HepG2 (cell line): ENCODE measurements around the gene RLN3. TPM values are rescaled to one million over a fixed set of nuclear protein-coding genes. Genes with fewer than 3 reads are reported as not detected.

Source experiments
- AGO2 ChIP-seq: fragments of 200-400 bp; formaldehyde crosslinking; optimal IDR thresholded peaks from 2 replicates; pipeline ENCODE3; 2017; ENCODE audit warnings: mild to moderate bottlenecking, low read depth, low read length, moderate library complexity
- AKAP8 ChIP-seq: sonication (generic); formaldehyde crosslinking; IDR thresholded peaks from 2 replicates; pipeline ENCODE4 v1.5.1; 2020; ENCODE audit warnings: mild to moderate bottlenecking, missing genetic modification reagents
- EEA1 ChIP-seq: sonication (generic); formaldehyde crosslinking; IDR thresholded peaks from 2 replicates; pipeline ENCODE4 v1.5.1; 2020; ENCODE audit warnings: mild to moderate bottlenecking, missing genetic modification reagents, borderline replicate concordance
- GABPB1 ChIP-seq: IDR thresholded peaks from 2 replicates; pipeline ENCODE4 v1.6.1; 2016; ENCODE audit warnings: mild to moderate bottlenecking, missing genetic modification reagents, moderate library complexity, missing compliant biosample characterization
- IKZF4 ChIP-seq: sonication (generic); formaldehyde crosslinking; IDR thresholded peaks from 2 replicates; pipeline ENCODE4 v1.5.1; 2020; ENCODE audit warnings: borderline replicate concordance, mild to moderate bottlenecking, low read depth, missing genetic modification reagents; ENCODE audit errors: not compliant biosample characterization
- NCOA1 ChIP-seq: sonication (generic); formaldehyde crosslinking; IDR thresholded peaks from 2 replicates; pipeline ENCODE4 v1.9.0; 2021; ENCODE audit warnings: missing genetic modification reagents
- PAWR ChIP-seq: sonication (generic); formaldehyde crosslinking; IDR thresholded peaks from 2 replicates; pipeline ENCODE4 v1.4.0; 2020; ENCODE audit warnings: missing genetic modification reagents, mild to moderate bottlenecking, borderline replicate concordance
- PHF21A ChIP-seq: sonication (generic); formaldehyde crosslinking; IDR thresholded peaks from 2 replicates; pipeline ENCODE4 v1.5.0; 2020; ENCODE audit warnings: mild to moderate bottlenecking, missing genetic modification reagents
- PHF8 ChIP-seq: sonication (generic); formaldehyde crosslinking; IDR thresholded peaks from 2 replicates; pipeline ENCODE4 v1.5.0; 2020; ENCODE audit warnings: missing genetic modification reagents
- POGK ChIP-seq: sonication (generic); formaldehyde crosslinking; conservative IDR thresholded peaks from 2 replicates; pipeline ENCODE4 v1.8.0; 2022; ENCODE audit warnings: mild to moderate bottlenecking, moderate library complexity, missing genetic modification reagents
- RFXAP ChIP-seq: sonication (generic); formaldehyde crosslinking; IDR thresholded peaks from 2 replicates; pipeline ENCODE4 v1.4.0; 2020; ENCODE audit warnings: missing genetic modification reagents, borderline replicate concordance
- SP2 ChIP-seq: sonication (generic); formaldehyde crosslinking; IDR thresholded peaks from 2 replicates; pipeline ENCODE4 v1.5.1; 2020; ENCODE audit warnings: mild to moderate bottlenecking, missing genetic modification reagents
- SYNCRIP ChIP-seq: fragments of 200-400 bp; formaldehyde crosslinking; IDR thresholded peaks from 2 replicates; pipeline ENCODE4 v1.6.1; 2018; ENCODE audit warnings: mild to moderate bottlenecking, low read depth, low read length; ENCODE audit not compliant: insufficient read depth
- THAP11 ChIP-seq: IDR thresholded peaks from 2 replicates; pipeline ENCODE4 v1.6.1; 2016; ENCODE audit warnings: missing biosample characterization, missing genetic modification reagents
- ZBTB14 ChIP-seq: sonication (generic); formaldehyde crosslinking; IDR thresholded peaks from 2 replicates; pipeline ENCODE4 v1.4.0; 2020; ENCODE audit warnings: missing genetic modification reagents
- ZNF33B ChIP-seq: sonication (generic); formaldehyde crosslinking; IDR thresholded peaks from 2 replicates; pipeline ENCODE4 v1.5.1; 2020; ENCODE audit warnings: mild to moderate bottlenecking, missing genetic modification reagents
- ZNF414 ChIP-seq: sonication (generic); formaldehyde crosslinking; IDR thresholded peaks from 2 replicates; pipeline ENCODE4 v1.5.0; 2020; ENCODE audit warnings: missing genetic modification reagents
- polyA plus RNA-seq, 8 experiments: library from polyadenylated mRNA; depleted of rRNA in 3 of 8; stranded (reverse) in 7 of 8; unstranded in 1 of 8; fragments of >200 nt; fragmentation: Illumina TruSeq in 4 of 8; extraction: Trizol in 4 of 8; gene quantifications; 2 replicates each; pipeline versions ENCODE4 v1.2.1 to v1.2.3, GENCODE V29; 2011 to 2016; ENCODE audit warnings: low read depth in 4 of 8, missing spikeins in 1 of 8, mixed read lengths in 1 of 8; ENCODE audit not compliant: insufficient read depth in 1 of 8
- total RNA-seq, 5 experiments: library from RNA; depleted of rRNA; stranded (reverse); fragments of >200 nt; fragmentation: Illumina TruSeq; extraction: Trizol; gene quantifications; 2 replicates each; pipeline ENCODE4 v1.2.3, GENCODE V29; 2016; ENCODE audit warnings: low read depth in 1 of 5
- TF ChIP-seq, protein P1 (sequence below): sonication (generic); formaldehyde crosslinking; IDR thresholded peaks from 2 replicates; pipeline ENCODE4 v1.4.0; 2020; ENCODE audit warnings: mild to moderate bottlenecking, missing genetic modification reagents
- TF ChIP-seq, protein P2 (sequence below): sonication (generic); formaldehyde crosslinking; IDR thresholded peaks from 2 replicates; pipeline ENCODE4 v1.4.0; 2020; ENCODE audit warnings: mild to moderate bottlenecking, low read depth, missing genetic modification reagents
- TF ChIP-seq, protein P3 (sequence below): sonication (generic); formaldehyde crosslinking; IDR thresholded peaks from 2 replicates; pipeline ENCODE4 v1.8.0; 2022; ENCODE audit warnings: missing genetic modification reagents, mild to moderate bottlenecking, inconsistent platforms, borderline replicate concordance
- TF ChIP-seq, protein P4 (sequence below): sonication (generic); formaldehyde crosslinking; IDR thresholded peaks from 2 replicates; pipeline ENCODE4 v1.8.1; 2023; ENCODE audit warnings: missing genetic modification reagents, inconsistent platforms, borderline replicate concordance

Gene RLN3
- total and polyA plus RNA-seq, 2 of the 13 experiments (the other 11 are each of a cell fraction or from before 2014, with no cell fraction given), result not detected

- peak; percentile 52; the same call in 1 of the 2 replicates for TF ChIP-seq EEA1 (CRISPR knock-in tag)
- peak; percentile 63 for TF ChIP-seq THAP11 (CRISPR knock-in tag)
- peak; percentile 58 for TF ChIP-seq ZBTB14 (CRISPR knock-in tag)
- TF ChIP-seq PAWR (CRISPR knock-in tag), result no peak
- no peak for TF ChIP-seq IKZF4 (CRISPR knock-in tag)
- peak; percentile 69 for TF ChIP-seq PHF8
- peak; percentile 54 for TF ChIP-seq PHF21A
- TF ChIP-seq, protein P1, sequence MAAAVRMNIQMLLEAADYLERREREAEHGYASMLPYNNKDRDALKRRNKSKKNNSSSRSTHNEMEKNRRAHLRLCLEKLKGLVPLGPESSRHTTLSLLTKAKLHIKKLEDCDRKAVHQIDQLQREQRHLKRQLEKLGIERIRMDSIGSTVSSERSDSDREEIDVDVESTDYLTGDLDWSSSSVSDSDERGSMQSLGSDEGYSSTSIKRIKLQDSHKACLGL (CRISPR knock-in tag), result peak; percentile 82; the same call in 1 of the 2 replicates
- TF ChIP-seq RFXAP (CRISPR knock-in tag), result 0 out of 2 replicates have a peak, but pooled peaks have one; percentile 41
- TF ChIP-seq, protein P2, sequence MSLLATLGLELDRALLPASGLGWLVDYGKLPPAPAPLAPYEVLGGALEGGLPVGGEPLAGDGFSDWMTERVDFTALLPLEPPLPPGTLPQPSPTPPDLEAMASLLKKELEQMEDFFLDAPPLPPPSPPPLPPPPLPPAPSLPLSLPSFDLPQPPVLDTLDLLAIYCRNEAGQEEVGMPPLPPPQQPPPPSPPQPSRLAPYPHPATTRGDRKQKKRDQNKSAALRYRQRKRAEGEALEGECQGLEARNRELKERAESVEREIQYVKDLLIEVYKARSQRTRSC, result no peak
- TF ChIP-seq AKAP8, result peak; percentile 37; the same call in 1 of the 2 replicates
- TF ChIP-seq SYNCRIP, result no peak
- TF ChIP-seq AGO2, result peak; percentile 59
- TF ChIP-seq, protein P3, sequence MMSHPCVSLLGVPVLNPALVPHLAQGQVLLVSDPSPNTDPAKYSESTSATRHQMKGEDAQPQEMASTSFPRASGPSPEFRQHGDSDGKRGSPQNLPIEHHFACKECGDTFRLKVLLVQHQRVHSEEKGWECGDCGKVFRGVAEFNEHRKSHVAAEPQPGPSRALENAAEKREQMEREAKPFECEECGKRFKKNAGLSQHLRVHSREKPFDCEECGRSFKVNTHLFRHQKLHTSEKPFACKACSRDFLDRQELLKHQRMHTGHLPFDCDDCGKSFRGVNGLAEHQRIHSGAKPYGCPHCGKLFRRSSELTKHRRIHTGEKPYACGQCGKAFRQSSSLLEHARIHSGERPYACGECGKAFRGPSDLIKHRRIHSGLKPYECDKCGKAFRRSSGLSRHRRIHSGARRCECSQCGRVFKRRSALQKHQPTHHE (CRISPR knock-in tag), result peak; percentile 46; the same call in 1 of the 2 replicates
- TF ChIP-seq ZNF414, result no peak
- TF ChIP-seq ZNF33B, result peak; percentile 59
- TF ChIP-seq SP2, result 0 out of 2 replicates have a peak, but pooled peaks have one; percentile 31
- TF ChIP-seq NCOA1 (CRISPR knock-in tag), result no peak
- TF ChIP-seq, protein P4, sequence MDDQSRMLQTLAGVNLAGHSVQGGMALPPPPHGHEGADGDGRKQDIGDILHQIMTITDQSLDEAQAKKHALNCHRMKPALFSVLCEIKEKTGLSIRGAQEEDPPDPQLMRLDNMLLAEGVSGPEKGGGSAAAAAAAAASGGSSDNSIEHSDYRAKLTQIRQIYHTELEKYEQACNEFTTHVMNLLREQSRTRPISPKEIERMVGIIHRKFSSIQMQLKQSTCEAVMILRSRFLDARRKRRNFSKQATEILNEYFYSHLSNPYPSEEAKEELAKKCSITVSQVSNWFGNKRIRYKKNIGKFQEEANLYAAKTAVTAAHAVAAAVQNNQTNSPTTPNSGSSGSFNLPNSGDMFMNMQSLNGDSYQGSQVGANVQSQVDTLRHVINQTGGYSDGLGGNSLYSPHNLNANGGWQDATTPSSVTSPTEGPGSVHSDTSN, result 0 out of 2 replicates have a peak, but pooled peaks have one; percentile 60
- peak; percentile 74 for TF ChIP-seq POGK (CRISPR knock-in tag)
- peak; percentile 69 for TF ChIP-seq GABPB1 (CRISPR knock-in tag)
These were observed 4.0 kb downstream of the RLN3 start, which contains the start of gene IL27RA (continued) for GRCh38 chr19:14031719-14032480.
